NCI-H748 (cell line): ENCODE data around the gene DSN1.

Source experiments
- DNase-seq: peaks from one replicate; lab custom pipeline; 2025; ENCODE audit not compliant: unreplicated experiment; lab: John Stamatoyannopoulos, UW

The DSN1 gene

DNA sequence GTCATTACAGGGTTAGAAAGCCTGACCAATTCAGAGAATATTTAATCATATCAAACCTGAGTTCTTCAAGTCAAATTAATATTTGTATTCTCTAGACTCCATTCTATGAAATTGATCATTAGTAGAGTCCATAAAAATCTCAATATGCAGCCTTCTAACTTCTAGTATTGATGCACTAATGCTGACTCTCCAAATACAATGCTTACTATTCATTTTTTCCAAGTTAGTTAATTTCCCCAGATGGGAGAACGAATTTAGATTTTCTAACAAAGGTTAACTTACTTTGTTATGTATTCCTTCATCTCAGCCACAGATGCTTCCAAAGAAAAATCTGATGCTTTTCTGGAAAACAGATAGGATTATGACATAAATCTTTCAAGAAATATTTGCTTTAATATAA is 15.3 kb downstream of the DSN1 start:
- no peak for DNase-seq

DNA sequence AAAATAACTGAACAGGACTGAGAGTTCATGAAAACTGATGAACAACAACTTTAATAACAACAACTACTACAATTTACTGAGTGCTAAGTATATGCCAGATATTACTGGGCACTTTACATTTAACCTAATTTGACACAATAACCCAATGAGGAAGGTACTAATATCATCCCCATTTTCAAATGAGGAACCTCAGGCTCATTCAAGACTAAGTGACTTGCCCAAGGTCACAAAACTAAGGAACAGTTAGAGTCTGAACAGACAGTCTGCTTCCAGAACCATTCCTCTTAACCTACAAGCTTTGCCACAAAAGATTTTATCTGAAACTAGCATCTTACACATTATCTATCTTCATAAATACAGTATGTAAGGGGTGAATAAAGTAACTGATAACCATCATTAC is 17.1 kb downstream of the DSN1 start:
- DNase-seq: no peak

DNA sequence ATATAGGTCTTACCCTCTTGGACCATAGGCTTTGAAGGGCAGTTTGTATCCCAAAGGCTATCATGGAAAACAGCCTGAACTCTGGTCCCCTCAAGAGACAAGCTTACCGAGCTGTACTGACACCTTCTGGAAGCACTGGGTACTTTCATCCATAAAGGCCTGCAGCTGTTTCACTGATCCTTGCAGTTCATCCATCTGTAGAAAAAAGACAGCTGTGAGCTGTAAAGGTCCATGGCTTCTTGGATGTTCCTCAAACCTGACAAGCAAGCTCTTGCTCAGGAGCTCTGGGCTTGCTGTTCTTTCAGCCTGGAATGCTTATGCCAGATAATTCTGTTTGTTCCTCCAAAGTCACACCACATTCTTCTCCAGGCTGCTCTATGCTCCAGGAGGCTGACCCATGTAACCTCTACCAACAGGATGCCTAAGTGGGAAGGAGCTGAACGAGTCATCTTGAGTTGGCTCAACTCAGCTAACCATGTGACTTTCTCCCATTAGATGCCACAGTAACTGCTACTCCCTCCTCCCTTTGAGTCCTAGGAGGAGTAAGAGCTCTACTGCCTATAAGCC is 18.8 kb downstream of the DSN1 start:
- DNase-seq: peak; percentile 48

DNA sequence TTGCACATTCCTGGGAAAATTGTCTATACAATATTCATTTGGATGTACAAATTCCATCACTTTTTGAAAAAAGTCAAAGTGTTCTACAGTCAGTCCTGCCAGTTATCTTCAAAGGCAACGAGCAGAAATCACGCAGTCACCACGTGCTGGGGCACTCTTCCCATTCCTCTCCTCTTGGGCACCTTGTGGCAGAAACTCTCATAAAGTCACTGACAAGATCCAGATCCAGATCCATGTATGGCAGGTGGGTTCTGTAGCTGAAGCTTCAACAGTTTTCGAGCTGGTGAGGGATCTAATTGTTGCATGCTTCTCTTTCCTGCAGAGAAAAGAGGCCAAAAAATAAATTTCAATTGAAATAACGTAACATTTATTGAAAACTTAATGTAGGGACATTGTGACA is 21.0 kb downstream of the DSN1 start:
- no peak for DNase-seq

DNA sequence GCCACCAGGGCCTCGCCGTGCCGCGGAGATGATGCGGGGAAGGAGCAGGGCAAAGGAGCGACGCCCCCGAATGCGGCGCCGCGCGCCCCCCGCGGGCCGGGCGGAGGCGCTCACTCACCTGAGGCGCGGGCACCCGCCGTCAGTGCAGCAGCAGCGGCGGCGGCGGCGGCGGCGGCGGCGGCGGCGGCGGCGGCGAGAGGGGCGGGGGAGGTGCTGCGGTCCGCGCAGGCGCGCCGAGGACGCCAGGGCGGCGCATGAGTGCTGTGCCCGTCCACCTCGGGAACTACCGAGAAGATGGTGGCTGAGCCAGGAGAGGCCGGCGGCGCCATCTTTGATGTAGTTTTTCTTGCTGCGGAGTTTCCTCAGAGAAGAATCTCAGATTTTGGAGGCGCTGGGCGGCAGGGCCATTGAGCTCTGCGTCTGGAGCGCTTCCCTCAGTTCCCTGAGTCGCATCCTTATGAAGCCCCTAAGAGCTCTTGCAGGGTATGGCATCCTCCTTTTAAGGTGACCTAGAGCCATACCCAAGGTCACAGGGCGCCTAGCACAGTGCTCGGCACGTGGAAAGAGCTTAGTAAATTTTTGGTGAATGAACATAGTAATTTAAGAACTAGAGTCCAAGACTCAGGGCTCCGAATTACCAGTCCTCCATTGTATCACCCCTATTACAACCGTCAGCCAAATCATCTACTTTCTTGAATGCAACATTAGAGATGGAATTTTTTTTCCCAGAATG is 27.5 kb downstream of the DSN1 start, which contains the start of gene NDRG3:
Gene NDRG3 (minus strand): TSS at position 164 of the 733 bp plus-strand sequence. CDS start 24,355 bp downstream, outside the sequence.
- DNase-seq: peak; percentile 96

DNA sequence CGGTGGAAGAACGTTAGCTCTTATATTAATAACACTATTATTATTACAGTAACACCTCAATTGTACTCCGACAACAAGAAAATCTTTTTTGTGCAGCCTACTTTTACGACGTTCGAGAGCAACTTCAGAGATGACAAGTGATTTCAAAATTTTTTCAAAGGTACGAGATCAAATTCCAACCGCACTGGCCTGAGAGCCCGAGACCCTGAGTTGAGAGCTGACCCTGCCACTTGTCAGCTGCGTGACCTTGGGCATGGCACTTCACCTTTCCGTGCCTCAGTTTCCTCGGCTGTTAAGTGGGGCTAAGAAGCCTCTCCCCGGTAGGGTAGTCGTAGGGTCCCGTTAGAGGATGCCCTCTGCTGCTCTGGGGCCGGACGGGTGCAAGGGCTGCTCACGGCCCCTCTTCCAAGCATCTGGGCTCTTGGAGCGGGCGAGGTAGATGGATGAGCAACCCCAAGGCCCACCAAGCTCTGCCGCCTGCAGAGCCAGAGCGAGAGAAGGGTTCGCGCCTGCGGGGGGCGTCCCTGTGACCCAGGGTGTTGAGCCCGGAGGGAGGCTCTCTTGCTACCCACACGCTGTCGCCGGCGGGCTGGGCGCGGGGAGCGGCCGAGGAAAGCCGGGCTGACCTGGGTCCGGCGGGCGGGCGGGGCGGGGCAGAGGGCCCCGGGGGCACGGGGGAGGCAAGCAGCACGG is 28.2 kb downstream of the DSN1 start:
- DNase-seq: peak; percentile 63

DNA sequence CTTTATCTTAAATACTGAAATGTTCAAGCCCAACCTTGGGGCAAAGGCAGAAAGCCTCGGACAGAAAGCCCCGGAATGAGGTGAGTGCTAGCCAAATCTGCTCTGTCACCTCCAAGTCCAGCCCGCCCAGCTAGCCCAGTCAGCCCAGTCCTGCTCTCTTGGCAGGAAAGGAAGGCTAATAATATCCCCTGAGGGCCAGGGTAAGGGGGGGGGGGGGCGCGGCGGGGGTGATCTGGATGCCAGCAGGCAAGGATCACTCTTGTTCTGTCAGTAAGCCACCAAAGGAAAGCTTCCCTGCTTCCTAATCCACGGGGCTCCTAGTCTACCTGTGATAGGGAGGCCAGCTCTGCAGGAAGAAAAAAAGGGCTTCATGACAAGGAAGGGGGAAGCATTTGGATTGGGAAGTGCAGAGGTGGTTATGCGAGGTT is 28.8 kb downstream of the DSN1 start:
- DNase-seq: peak; percentile 30

DNA sequence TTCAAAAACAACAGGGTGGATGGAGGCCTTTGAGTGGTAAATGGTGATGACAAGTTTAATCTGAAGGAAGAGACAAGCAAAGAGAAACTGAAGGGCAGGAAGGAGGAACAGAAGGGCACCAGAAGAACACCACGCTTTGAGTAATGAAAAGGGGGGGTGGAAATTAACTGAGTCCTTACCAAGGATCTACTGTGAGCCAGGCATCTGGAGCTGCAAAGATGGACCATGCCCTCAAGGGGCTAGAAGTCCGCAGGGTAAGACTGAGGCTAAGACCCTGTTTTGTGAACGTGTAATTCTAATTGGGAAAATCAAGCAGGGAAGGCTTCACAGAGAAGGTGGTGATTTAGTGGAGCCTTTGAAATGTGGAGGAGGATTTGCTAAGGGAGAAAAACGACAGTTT is 29.3 kb downstream of the DSN1 start:
- no peak for DNase-seq

DNA sequence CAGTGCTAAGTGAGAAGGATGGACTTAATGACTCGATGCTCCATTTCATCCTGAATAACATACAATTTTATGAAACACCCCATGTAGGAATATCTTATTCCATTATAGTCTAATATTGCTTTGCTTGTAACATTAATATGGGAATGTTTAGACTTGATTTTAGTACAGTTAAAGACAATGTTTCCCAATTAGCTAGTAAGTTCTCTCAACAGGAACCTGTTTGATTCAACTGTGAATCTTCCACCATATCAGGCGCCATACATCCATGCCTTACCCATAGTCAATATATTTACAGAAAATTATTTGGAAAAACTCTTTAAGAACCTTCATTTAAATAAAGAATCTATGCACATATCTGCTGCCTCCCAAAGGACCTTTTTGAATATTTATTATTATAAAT is 31.0 kb downstream of the DSN1 start:
- DNase-seq: no peak

DNA sequence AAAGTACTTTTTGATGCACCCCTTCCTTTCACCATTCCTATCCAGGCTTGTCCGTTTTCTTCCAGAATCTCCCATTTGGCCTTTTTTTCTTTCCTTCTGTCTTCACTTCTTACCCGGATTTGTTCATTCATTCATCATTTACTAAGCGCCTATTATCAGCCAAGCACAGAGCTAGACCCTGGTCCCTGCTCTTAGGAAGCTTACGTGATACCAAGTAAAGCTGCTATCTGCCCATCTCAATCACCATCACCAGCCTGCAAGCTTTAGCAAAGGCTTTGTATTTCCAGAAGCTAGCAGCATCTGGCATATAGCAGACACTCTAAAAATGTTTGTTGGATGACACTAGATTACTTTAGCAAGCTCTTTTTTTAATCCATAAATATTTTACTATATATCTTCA is 32.5 kb downstream of the DSN1 start:
- DNase-seq: no peak

DNA sequence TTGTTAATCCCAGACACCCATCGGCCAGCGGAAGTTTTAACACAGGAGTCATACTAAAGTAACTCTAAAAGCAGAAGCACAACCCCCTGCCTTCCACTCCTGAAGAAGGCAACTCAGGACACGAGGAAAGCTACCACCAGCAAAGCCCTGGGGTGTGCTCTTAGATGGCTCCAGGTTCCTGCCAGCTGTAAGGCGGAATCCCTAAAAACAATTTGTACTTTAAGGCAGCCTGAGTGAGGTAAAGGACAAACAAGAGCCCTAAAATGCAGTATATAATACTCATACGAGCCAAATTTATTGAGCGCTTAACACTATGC is 36.4 kb downstream of the DSN1 start:
- DNase-seq: no peak

DNA sequence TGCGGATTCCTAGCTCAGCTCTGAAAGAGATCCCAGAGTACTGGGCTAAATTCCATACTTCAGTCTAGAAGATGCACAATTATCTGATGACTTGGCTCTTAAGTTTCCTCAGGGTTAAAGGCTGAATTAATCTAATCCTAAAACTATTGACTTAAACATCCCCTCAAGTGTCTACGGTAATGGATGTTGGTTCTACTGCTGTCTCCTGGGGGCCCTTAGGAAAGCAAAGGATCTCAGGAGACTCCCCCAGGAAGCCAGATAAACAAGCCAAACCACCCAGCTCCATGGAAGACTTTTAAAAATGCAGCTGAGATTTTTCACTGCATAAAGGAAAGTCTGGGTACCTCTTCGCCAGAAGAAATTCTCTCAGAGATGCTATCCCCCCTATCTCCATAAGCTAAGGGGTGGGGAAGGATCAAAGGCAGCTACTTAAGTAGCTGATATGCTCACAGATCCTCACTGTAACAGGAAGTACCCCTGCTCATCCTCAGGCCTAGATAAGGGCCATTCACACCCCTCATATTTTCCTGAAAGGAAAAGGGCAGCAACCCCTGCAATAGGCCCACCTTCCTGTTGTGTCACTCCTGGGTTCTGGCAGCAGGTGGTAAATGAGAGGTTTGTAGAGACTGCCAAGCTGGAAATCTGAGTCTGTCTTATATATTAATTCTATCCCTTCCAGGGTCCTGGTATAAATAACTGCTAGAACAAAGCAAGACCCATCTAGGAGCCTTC is 36.9 kb downstream of the DSN1 start:
- DNase-seq: no peak

DNA sequence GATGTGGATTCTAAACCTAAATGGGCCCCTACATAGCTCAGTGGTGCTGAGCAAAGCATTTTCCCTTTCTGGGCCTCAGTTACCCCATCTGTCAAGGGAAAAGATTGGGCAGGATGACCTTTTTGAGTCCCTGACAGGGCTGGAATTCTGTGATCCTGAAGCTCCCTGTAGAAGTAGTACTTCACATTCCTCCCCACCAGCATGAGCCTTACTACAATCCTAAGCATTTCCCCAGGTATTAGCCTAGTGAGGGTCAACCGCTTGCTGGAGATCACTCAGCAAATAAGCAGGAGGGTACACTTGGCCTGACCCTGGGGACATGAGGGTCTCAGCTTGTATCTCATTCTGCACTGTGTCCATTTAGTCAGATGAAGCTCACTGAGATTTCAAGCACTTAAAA is 41.1 kb downstream of the DSN1 start:
- no peak for DNase-seq

DNA sequence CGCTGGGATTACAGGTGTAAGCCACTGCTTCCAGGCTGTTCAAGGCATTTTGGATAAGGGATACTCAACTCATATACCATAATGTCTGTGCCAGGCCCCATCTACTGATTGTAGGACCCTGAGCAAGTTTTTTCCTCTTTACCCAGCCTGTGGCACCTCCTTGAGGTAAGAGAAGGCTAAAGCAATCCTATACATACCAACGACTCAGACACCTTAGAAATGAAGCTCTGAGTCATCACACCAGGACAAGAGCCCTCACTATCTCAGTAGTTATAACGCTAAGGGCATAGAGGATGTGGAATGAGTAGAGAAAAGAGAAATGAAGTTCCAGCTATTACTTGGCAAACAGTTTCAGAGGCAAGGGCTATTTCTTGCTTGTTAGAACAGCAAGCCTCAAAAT is 44.6 kb downstream of the DSN1 start:
- DNase-seq: no peak

DNA sequence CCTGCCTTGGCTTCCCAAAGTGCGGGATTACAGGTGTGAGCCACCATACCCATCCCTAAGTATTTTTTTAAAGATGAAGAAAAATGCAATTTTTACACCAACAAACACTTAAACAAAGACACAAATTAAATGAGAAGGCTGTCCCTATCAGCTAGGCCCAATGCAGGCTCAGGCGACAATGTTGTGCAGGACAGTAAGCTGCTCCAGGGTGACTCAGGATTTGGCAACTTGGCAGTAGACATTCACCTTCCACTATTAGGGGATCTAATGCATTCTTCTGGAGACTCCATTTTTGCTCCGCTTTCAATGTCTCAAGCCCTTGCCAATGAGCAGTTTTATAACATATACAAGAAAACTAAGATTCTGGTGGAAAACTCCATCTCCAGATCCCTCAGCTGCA is 47.4 kb downstream of the DSN1 start:
- DNase-seq: no peak

DNA sequence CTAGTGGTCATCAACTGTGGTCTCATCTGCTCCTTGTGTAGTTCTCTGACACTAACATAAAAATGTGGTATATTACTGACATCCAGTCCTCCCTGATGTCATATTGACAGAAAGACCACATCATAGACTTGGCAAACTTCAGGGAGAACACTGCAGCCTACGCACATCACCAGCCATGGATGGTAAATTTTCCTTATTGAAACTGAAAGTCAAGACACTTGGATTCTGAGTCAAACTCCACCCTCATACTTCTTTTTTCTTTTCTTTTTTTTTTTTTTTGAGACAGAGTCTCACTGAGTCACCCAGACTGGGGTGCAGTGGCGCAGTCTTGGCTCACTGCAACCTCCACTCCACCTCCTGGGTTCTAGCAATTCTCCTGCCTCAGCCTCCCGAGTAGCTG is 53.1 kb downstream of the DSN1 start:
- DNase-seq: no peak

DNA sequence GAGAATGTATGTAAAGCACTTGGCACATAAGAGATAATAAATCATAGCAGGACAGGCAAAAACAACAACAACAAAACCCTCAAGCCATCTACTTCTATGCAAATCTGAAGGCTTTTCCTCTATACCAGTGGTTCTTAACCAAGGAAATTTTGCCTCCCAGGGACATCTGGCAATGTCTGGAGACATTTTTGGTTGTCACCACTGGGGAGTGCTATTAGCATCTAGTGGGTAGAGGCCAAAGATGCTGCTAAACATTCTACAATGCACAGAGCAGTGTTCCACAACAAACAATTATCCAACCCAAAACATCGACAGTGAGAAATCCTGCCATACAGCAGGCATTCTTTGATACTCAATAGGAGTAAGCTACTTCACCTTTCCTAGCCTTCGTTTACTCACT is 55.9 kb downstream of the DSN1 start:
- peak; percentile 18 for DNase-seq

DNA sequence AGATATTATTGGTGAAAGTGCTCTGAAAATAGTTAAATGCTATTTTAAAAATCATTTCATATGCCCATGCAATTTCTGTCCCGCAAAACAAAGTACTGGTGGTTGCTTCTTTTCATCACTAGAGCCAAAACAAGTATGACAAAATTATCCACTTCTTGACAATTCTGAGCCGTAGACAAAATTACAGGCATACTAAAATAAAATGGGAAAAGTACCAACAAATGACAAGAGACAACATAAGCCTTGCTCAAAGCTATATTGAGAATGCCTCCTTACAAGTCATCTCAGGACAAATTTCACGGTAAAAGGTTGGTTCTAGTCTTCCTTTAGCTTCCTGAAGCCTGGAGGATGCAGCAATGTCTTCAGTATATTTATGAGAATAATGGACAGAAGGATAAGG is 56.5 kb downstream of the DSN1 start:
- no peak for DNase-seq

DNA sequence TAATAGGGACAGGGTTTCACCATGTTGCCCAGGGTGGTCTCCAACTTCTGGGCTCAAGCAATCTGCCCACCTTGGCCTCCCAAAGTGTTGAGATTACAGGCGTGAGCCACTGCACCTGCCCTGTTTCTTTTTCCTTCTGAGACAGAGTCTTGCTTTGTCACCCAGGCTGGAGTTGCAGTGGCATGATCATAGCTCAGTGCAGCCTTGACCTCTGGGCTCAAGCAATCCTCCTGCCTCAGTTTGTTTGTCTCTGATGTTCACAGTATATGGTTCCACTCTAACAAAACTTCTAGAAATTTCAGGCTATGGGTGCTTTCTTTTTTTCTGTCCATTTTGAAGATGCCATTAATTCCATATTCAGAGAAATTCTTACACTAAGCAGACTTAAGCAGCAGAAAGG is 60.8 kb downstream of the DSN1 start:
- no peak for DNase-seq

DNA sequence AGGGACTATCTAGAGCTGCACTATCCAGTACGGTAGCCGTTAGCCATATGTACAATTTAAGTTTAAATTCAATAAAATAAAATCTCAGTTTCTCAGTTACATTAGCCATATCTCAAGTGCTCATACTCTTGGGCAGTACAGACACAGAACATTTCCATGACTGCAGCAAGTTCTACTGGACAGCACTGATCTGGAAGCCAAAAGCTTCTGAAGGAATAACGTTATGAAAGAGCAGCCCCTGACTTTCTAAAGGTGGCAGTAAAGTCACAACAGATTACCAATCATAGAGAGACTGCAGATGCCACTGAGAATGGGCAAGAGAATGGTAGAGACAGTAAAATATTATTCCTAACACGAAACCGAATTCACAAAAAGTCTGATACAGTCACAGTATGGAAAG is 64.4 kb downstream of the DSN1 start:
- no peak for DNase-seq

DNA sequence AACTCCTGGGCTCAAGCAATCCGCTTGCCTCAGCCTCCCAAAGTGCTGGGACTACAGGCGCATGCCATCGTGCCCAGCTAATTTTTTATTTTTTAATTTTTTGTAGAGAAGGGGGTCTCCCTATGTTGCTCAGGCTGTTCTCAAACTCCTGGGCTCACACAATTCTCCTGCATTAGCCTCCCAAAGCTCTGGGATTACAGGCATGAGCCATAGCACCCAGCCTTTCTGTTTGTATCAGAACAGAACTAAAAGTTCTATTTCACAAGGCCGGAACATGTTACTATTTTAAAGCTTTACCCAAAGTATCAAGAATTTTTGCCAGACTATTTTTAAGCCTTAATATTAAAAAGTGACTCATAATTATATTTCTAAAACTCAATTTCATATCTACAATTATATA is 70.0 kb downstream of the DSN1 start:
- no peak for DNase-seq
